WI38 (cell line): ENCODE data around the gene RAF1.
A peak's percentile ranks its signal among the peaks of the same experiment; 100 is the strongest.

Experiments
- H3K4me3 ChIP-seq: 2 replicates; pipeline ENCODE4 v1.5.1; 2011; ENCODE audit warnings: low read depth, mild to moderate bottlenecking, control low read depth, low read length
- TF ChIP-seq, protein P1 (sequence below): IDR thresholded peaks from 2 replicates; pipeline ENCODE4 v1.5.1; 2012; ENCODE audit warnings: low read depth, mild to moderate bottlenecking, control low read depth, low read length

The RAF1 gene

DNA sequence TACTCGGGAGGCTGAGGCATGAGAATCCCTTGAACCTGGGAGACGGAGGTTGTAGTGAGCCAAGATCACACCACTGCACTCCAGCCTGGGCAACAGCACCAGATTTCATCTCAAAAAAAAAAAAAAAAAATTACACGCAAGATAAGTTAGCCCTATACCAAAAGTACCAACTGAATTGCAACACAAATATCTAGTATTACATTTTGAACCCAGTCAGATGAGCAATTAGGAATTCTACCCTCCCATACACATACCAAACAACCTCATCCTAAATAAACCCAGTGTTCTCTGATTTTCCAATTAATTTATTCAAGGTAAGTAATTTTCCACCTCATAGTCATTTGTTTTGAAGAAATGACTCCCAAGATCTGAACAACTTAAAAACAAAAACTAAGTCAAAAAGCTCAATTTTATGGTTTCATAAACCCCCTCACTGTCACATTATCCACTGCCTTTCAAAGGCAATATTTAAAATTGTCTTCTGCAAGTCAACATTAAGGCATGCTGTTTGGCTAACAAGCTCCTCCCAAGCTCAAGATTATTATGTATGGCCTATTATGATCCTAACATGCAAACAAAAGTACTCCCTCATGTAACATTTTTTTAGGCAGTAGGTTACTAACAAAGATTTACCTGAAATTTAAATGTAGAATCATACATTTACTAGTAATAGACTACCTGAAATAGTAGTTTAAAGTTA is 4.5 kb downstream of the RAF1 start:
- H3K4me3 ChIP-seq, result 0 out of 2 replicates have a peak overlapping the region, but pooled peaks have one; percentile 16
- TF ChIP-seq, protein P1, sequence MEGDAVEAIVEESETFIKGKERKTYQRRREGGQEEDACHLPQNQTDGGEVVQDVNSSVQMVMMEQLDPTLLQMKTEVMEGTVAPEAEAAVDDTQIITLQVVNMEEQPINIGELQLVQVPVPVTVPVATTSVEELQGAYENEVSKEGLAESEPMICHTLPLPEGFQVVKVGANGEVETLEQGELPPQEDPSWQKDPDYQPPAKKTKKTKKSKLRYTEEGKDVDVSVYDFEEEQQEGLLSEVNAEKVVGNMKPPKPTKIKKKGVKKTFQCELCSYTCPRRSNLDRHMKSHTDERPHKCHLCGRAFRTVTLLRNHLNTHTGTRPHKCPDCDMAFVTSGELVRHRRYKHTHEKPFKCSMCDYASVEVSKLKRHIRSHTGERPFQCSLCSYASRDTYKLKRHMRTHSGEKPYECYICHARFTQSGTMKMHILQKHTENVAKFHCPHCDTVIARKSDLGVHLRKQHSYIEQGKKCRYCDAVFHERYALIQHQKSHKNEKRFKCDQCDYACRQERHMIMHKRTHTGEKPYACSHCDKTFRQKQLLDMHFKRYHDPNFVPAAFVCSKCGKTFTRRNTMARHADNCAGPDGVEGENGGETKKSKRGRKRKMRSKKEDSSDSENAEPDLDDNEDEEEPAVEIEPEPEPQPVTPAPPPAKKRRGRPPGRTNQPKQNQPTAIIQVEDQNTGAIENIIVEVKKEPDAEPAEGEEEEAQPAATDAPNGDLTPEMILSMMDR, result no peak

DNA sequence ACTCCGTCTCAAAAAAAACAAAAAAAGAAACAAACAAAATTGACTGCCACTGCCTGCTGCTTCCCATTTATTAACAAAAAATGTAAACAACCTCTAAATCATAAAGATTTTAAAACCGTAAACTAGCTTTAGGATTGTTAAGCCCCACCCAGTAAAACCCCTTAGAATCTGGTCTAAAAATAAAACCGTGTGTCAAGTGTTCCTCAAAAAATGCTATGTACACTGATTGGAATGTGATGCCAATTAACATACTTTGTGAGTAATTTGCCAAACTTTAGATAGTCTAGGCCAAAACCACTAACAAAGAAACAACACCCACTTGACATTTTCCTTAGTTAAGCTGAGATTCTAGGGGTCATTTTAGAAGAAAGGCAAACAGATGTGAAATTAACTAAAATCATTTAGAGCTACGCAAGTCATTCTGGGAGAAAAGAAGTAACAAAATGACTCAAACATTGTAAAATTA is 5.3 kb downstream of the RAF1 start:
- no peak overlapping the region for H3K4me3 ChIP-seq
- TF ChIP-seq, protein P1, result no peak

DNA sequence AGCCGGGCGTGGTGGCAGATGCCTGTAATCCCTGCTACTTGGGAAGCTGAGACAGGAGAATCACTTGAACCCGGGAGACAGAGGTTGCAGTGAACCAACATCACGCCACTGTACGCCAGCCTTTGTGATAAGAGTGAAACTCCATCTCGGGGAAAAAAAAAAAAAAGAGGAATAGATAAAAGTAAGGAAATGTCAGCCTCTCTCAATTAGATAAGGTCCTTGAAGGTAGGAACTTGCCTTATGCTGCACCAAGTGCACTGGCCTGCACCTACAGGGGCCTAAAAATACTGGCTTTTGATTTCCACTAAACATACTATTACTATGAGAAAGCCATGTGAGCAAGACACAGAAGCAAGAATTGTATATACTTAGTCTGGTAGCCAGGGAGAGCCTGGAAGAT is 7.1 kb downstream of the RAF1 start:
- H3K4me3 ChIP-seq, result no peak overlapping the region
- TF ChIP-seq, protein P1, result no peak

DNA sequence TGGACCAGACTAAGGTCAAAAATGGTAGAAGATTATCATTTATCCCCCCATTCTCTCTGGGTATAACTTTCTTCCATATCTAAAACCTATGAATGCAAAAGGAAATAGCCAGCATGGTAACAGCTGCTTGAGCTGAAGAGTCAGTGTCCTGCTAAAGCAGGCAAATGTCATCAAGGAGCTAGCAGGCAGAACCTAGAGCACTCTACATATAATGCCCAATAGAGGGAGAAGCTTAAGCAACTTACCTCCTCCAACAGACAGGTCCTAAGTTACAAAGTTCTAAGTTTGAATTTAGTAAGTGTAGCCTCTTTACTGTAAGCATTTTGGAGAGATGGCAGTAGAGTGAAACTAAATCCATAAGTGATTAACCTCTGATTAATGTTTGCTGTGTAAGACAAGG is 7.7 kb downstream of the RAF1 start:
- H3K4me3 ChIP-seq, result no peak overlapping the region
- TF ChIP-seq, protein P1, result no peak

DNA sequence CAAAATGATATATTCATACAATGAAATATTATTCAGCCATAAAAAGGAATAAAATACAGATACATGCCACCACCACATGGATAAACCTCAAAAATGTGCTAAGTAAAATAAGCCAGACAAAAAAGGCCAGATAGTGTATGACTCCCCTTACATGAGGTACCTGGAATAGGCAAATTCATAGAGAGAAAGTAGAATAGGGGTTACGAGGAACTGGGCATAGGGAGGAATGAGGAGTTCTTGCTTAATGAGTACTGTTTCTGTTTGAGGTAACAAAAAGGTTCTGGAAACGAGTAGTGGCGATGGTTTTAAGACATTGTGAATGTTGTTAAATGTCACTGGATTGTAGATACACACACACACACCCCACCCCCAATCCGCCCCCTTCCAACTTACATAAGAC is 8.2 kb downstream of the RAF1 start:
- no peak overlapping the region for H3K4me3 ChIP-seq
- TF ChIP-seq, protein P1, result no peak

DNA sequence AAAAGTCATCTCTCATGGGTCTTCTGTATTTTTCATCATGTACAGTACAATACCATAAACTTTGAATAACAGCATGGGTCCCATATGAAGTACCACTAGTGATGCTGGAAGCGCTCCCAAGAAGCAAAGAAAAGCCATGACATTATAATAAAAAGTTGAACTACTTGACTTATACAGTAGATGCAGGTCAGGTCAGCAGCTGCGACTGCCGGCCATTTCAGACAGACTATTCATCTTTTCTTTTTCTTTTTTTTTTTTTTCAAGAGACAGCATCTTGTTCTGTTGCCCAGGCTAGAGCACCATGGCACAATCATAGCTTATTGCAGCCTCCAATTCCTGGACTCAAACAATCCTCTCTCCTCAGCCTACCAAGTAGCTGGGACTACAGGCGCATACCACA is 10.2 kb downstream of the RAF1 start:
- TF ChIP-seq, protein P1, result no peak
- H3K4me3 ChIP-seq, result no peak overlapping the region

DNA sequence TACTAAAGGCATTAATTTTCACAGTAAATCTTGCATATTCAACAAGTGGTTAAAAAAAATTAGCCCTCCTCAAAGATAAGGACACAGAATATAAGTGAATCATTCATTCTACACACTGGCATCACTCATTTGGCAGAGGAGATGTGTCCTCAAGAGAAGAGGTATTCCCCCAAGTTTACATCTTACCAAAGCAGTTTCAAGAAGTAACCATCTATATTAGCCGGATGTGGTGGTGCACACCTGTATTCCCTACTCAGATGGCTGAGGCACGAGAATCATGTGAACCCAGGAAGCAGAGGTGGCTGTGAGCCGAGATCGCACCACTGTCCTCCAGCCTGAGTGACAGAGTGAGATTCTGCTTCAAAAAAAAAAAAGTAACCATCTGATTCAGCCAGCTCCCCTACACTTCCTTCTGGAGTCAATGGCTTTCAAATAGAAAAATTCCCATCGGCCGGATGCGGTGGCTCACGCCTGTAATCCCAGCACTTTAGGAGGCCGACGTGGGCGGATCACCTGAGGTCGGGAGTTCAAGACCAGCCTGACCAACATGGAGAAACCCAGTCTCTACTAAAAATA is 15.4 kb downstream of the RAF1 start:
- no peak overlapping the region for H3K4me3 ChIP-seq
- TF ChIP-seq, protein P1, result no peak
